ENCODE data around the gene ZFHX3. TPM values are rescaled to one million over a fixed set of nuclear protein-coding genes. Genes with fewer than 3 reads are reported as not detected.

The ZFHX3 gene
- total and polyA plus RNA-seq, 2 donors (not counting 1 experiment from before 2014, with no cell fraction given), result 0.54 to 6.6 TPM

- TF ChIP-seq EZH2 (IDR thresholded peaks at IDR 0.05; ENCODE audit: borderline replicate concordance, insufficient read depth, low read depth, low read length, poor library complexity, severe bottlenecking) (no peak), CTCF (IDR thresholded peaks at IDR 0.05) (no peak)
- no peak overlapping the region for H3K4me2 ChIP-seq (replicated peaks; ENCODE audit: low read depth, low read length, poor library complexity, severe bottlenecking)
- Mint-ChIP-seq H3K27me3 (no peaks in the 10 kb centered on the region), H3K27ac (no peak overlapping the region), H3K9me3 (ENCODE audit: insufficient read depth) (no peaks in the 10 kb centered on the region), H3K4me3 (no peak overlapping the region), H3K4me1 (no peaks in the 10 kb centered on the region)
- no peak for ATAC-seq (ENCODE audit: low read depth)
- no peak overlapping the region for H3K9ac ChIP-seq (ENCODE audit: low read length)
- intact Hi-C loops (cut with micrococcal nuclease), result no loop called here
- H2AFZ ChIP-seq (ENCODE audit: insufficient read depth, low read depth, low read length, poor library complexity, severe bottlenecking), result no peak overlapping the region
- DNase-seq, result no peak
- H3K27ac ChIP-seq (ENCODE audit: low read length in 2 of 2), result no peak overlapping the region
- POLR2A ChIA-PET, result no interaction called here
- no peaks in the 10 kb centered on the region for H3K27me3 ChIP-seq (replicated peaks in 1 of 4; ENCODE audit: control extremely low read depth in 1 of 4, control insufficient read depth in 3 of 4, insufficient read depth in 4 of 4, low read length in 3 of 4)
- peaks cover 0 to 21% (median 0%) of the 10 kb centered on the region in 3 donors for H3K9me3 ChIP-seq (ENCODE audit: control extremely low read depth in 1 of 3, control insufficient read depth in 2 of 3, insufficient read depth in 1 of 3, low read length in 2 of 3)
- H3K4me3 ChIP-seq (ENCODE audit: control extremely low read depth in 1 of 5, extremely low read depth in 1 of 5, insufficient read depth in 1 of 5, low read depth in 2 of 5, low read length in 4 of 5), result no peak overlapping the region
- H3K4me1 ChIP-seq (ENCODE audit: control insufficient read depth in 2 of 2, insufficient read depth in 2 of 2, low read length in 2 of 2), result no peaks in the 10 kb centered on the region
- H3K36me3 ChIP-seq (replicated peaks in 1 of 2; ENCODE audit: control extremely low read depth in 1 of 2, control insufficient read depth in 1 of 2, extremely low read depth in 1 of 2, insufficient read depth in 2 of 2, low read length in 1 of 2), result no peaks in the 10 kb centered on the region
- 97% methylated on average over 35 of the region's 50 CpGs for WGBS (ENCODE audit: insufficient coverage)
- no peaks in the 10 kb centered on the region for H3K79me2 ChIP-seq (ENCODE audit: control insufficient read depth, insufficient read depth, low read length)
- H4K20me1 ChIP-seq (ENCODE audit: control insufficient read depth, insufficient read depth, low read length, poor library complexity, severe bottlenecking), result no peaks in the 10 kb centered on the region
- CTCF ChIA-PET, result interaction anchor here (0.6 to 1.3 kb wide), 2 partner anchors 11 to 532 kb away, joined by 3 to 4 read pairs; no protein-coding TSS in a partner anchor
These were observed 90.3 kb downstream of the ZFHX3 start for GRCh38 chr16:72957303-72958277.

Measured in B cell (primary cell).